OCI-LY7 (cell line): ENCODE measurements around the gene DEGS1. TPM values are rescaled to one million over a fixed set of nuclear protein-coding genes. Genes with fewer than 3 reads are reported as not detected.

Experiments used
- BruUV-seq: library from RNA; stranded (reverse); fragments of 400-500 nt; replicated peaks from 2 replicates; lab custom pipeline; 2021; lab: Mats Ljungman, UMichigan
- CTCF ChIA-PET: fragments of 300-600 bp; sonication (Branson Sonifier 250); formaldehyde crosslinking; loops from one replicate; lab custom pipeline; 2022; ENCODE audit warnings: antibody characterized with exemption; ENCODE audit not compliant: unreplicated experiment; lab: Charles Lee
- POLR2A ChIA-PET: fragments of 300-600 bp; sonication (Branson Sonifier 250); formaldehyde crosslinking; loops from one replicate; lab custom pipeline; 2022; ENCODE audit warnings: antibody characterized with exemption; lab: Charles Lee
- DNase-seq: peaks from one replicate; pipeline ENCODE4 v3.0.0-alpha.2; 2015; ENCODE audit warnings: low spot score
- H2AFZ ChIP-seq: fragments of 200-600 bp; sonication (generic), shearing (Covaris generic); 2 replicates; pipeline ENCODE4 v1.6.1; 2014; ENCODE audit warnings: mild to moderate bottlenecking, antibody characterized with exemption, low read length, moderate library complexity
- H3K27ac ChIP-seq: fragments of 200-600 bp; sonication (generic); 2 replicates; pipeline ENCODE4 v1.5.1; 2014; ENCODE audit warnings: mixed run types, low read depth, mild to moderate bottlenecking, moderate library complexity, low read length, inconsistent platforms; ENCODE audit not compliant: poor library complexity, severe bottlenecking
- H3K36me3 ChIP-seq: fragments of 200-600 bp; sonication (generic); 2 replicates; pipeline ENCODE4 v1.6.1; 2014; ENCODE audit warnings: mild to moderate bottlenecking, antibody characterized with exemption, low read length, moderate library complexity, mixed read lengths; ENCODE audit not compliant: insufficient read depth
- H3K4me1 ChIP-seq: fragments of 200-600 bp; sonication (generic); 2 replicates; pipeline ENCODE4 v1.5.1; 2014; ENCODE audit warnings: mild to moderate bottlenecking, low read length; ENCODE audit not compliant: insufficient read depth, poor library complexity, severe bottlenecking
- H3K4me2 ChIP-seq: fragments of 200-600 bp; sonication (generic); 2 replicates; pipeline ENCODE4 v1.6.1; 2014; ENCODE audit warnings: mild to moderate bottlenecking, low read length
- H3K4me3 ChIP-seq: fragments of 200-600 bp; sonication (generic); 2 replicates; pipeline ENCODE4 v1.5.1; 2014; ENCODE audit warnings: mild to moderate bottlenecking, low read depth, low read length; ENCODE audit not compliant: poor library complexity, severe bottlenecking
- H3K79me2 ChIP-seq: fragments of 200-600 bp; sonication (generic); 2 replicates; pipeline ENCODE4 v1.6.1; 2016; ENCODE audit warnings: low read depth, mild to moderate bottlenecking, low read length, moderate library complexity, mixed read lengths; ENCODE audit not compliant: insufficient read depth
- H3K9me2 ChIP-seq: fragments of 200-600 bp; sonication (generic); 2 replicates; pipeline ENCODE4 v1.6.1; 2016; ENCODE audit warnings: mild to moderate bottlenecking, low read length, mixed read lengths; ENCODE audit not compliant: insufficient read depth
- H3K9me3 ChIP-seq: fragments of 200-600 bp; sonication (generic); 2 replicates; pipeline ENCODE4 v1.6.1; 2014; ENCODE audit warnings: mild to moderate bottlenecking, mixed run types, low read length, mixed read lengths
- H4K20me1 ChIP-seq: fragments of 200-600 bp; sonication (generic); 2 replicates; pipeline ENCODE4 v1.6.1; 2014; ENCODE audit warnings: mild to moderate bottlenecking, antibody characterized with exemption, low read length, moderate library complexity, mixed read lengths; ENCODE audit not compliant: insufficient read depth
- EZH2phosphoT487 ChIP-seq: fragments of 200-600 bp; sonication (generic); IDR thresholded peaks from 2 replicates; pipeline ENCODE4 v1.6.1; 2018; ENCODE audit warnings: low read depth, borderline replicate concordance, mild to moderate bottlenecking, mixed run types, antibody characterized with exemption, low read length, moderate library complexity, mixed read lengths
- intact Hi-C: fragments of 100-400 bp; cut with micrococcal nuclease; formaldehyde crosslinking; loops from one replicate; pipeline ENCODE4 v1.10.0; 2022; ENCODE audit not compliant: unreplicated experiment
- total RNA-seq, 2 experiments: library from RNA; depleted of rRNA in 1 of 2; stranded (reverse); fragments of >200 nt in 1 of 2; shearing (Covaris generic) in 1 of 2; gene quantifications; 2 replicates each; pipeline ENCODE4 v1.2.3, GENCODE V29; 2014 to 2022
- TF ChIP-seq, protein P1 (sequence below): fragments of 200-600 bp; sonication (generic); conservative IDR thresholded peaks from 2 replicates; pipeline ENCODE4 v1.5.1; 2014; ENCODE audit warnings: mild to moderate bottlenecking, antibody characterized with exemption, low read length, moderate library complexity, mixed read lengths

The DEGS1 gene
- total RNA-seq, 2 experiments from 2014 or later = 34.8 to 53.2 TPM

DNA sequence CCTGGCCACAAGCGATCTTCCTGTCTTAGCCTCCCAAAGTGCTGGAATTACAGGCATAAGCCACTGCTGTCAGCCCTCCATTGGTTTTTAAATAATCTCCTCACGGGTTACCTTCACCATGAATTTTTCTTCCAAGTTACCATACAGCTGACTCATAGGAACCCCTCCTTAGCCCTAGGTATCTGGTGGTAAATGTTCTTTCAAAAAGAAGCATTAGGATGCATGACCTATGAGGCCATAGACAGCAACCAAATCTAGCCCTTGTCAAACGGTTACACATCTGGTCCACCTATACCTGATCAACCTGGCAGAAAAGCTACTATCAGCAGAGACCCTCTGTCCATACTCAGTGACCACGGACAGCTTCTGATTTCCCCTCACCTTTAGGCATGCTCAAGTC, 12.7 kb upstream of the DEGS1 start:
- H3K79me2 ChIP-seq = no peaks in the 10 kb centered on the region
- H3K27ac ChIP-seq = no peak overlapping the region
- no peaks in the 10 kb centered on the region for H4K20me1 ChIP-seq
- peaks cover 7% of the 10 kb centered on the region for H3K4me1 ChIP-seq
- no peaks in the 10 kb centered on the region for H3K9me3 ChIP-seq
- no peak for TF ChIP-seq EZH2phosphoT487
- TF ChIP-seq, protein P1, sequence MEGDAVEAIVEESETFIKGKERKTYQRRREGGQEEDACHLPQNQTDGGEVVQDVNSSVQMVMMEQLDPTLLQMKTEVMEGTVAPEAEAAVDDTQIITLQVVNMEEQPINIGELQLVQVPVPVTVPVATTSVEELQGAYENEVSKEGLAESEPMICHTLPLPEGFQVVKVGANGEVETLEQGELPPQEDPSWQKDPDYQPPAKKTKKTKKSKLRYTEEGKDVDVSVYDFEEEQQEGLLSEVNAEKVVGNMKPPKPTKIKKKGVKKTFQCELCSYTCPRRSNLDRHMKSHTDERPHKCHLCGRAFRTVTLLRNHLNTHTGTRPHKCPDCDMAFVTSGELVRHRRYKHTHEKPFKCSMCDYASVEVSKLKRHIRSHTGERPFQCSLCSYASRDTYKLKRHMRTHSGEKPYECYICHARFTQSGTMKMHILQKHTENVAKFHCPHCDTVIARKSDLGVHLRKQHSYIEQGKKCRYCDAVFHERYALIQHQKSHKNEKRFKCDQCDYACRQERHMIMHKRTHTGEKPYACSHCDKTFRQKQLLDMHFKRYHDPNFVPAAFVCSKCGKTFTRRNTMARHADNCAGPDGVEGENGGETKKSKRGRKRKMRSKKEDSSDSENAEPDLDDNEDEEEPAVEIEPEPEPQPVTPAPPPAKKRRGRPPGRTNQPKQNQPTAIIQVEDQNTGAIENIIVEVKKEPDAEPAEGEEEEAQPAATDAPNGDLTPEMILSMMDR = no peak
- no peaks in the 10 kb centered on the region for H3K9me2 ChIP-seq
- POLR2A ChIA-PET = interaction anchor here (0.6 kb wide), 1 partner anchor 149 kb away, joined by 6 read pairs; no protein-coding TSS in a partner anchor
- no TSS peak for BruUV-seq
- H3K4me2 ChIP-seq = no peak overlapping the region
- intact Hi-C loops = no loop called here
- H3K36me3 ChIP-seq = no peaks in the 10 kb centered on the region
- no peak for DNase-seq
- no peak overlapping the region for H2AFZ ChIP-seq
- CTCF ChIA-PET = no interaction called here
- no peak overlapping the region for H3K4me3 ChIP-seq

DNA sequence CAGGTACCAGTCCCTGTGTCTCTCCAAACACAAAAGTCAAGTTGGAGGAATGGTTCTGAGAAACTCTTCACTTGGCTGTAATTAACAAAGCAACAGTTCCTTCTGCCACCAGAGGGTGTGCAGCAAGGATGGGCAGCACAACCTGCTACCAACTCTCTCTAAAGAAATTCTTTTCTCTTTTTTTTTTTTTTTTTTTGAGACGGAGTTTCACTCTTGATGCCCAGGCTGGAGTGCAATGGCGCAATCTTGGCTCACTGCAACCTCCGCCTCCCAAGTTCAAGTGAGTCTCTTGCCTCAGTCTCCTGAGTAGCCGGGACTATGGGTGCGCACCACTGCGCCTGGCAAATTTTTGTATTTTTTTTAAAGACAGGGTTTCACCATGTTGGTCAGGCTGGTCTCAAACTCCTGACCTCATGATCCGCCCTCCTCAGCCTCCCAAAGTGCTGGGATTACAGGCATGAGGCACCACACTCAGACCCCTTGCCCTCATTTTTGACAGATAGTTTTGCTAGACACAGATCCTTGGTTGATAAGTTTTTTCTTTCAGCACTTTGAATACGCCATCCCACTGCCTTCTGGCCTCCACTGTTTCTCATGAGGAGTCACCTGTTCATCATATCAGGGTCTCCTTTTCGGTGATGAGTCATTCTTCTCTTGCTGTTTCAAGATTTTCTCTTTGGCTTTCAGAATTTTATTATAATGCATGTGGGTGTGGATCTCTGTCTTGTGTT, 12.1 kb upstream of the DEGS1 start:
- H3K9me3 ChIP-seq = no peaks in the 10 kb centered on the region
- H3K79me2 ChIP-seq = no peaks in the 10 kb centered on the region
- no peak overlapping the region for H2AFZ ChIP-seq
- no peak overlapping the region for H3K4me3 ChIP-seq
- no peaks in the 10 kb centered on the region for H3K9me2 ChIP-seq
- POLR2A ChIA-PET = interaction anchor here (0.6 to 1.0 kb wide), 3 partner anchors 9 to 1336 kb away, joined by 3 read pairs; no protein-coding TSS in a partner anchor
- H3K4me1 ChIP-seq = peaks cover 7% of the 10 kb centered on the region
- peak; percentile 41 for DNase-seq
- intact Hi-C loops = no loop called here
- no peak overlapping the region for H3K4me2 ChIP-seq
- TF ChIP-seq, protein P1 = peak; percentile 58
- no peak for TF ChIP-seq EZH2phosphoT487
- no peak overlapping the region for H3K27ac ChIP-seq
- BruUV-seq = no TSS peak
- no peaks in the 10 kb centered on the region for H3K36me3 ChIP-seq
- H4K20me1 ChIP-seq = no peaks in the 10 kb centered on the region
- CTCF ChIA-PET = no interaction called here

DNA sequence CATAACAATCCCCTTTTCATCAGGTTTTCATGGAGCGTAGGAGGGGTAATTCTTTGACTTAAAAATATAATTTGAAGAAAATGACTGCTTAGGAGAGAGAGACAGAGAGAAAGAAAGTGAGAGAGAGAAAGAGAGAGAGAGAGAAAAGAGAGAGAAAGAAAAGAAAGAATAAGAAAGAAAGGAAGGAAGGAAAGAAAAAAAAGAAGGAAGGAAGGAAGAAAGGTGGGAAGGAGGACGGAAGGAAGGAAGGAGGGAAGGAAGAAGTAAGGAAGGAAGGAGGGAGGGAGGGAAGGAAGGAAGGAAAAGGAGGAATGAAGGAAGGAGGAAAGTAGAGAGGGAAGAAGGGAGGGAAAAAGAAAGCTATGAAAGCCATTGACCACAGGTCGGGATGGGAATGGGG, 10.8 kb upstream of the DEGS1 start:
- H3K9me3 ChIP-seq = no peaks in the 10 kb centered on the region
- TF ChIP-seq, protein P1 = no peak
- no peak for TF ChIP-seq EZH2phosphoT487
- DNase-seq = no peak
- no peaks in the 10 kb centered on the region for H4K20me1 ChIP-seq
- POLR2A ChIA-PET = interaction anchor here (1.0 to 1.8 kb wide), 2 partner anchors 10 kb away, joined by 3 to 4 read pairs; partner anchors contain the start of gene DEGS1
- no TSS peak for BruUV-seq
- no peak overlapping the region for H2AFZ ChIP-seq
- peaks cover 7% of the 10 kb centered on the region for H3K4me1 ChIP-seq
- no peaks in the 10 kb centered on the region for H3K79me2 ChIP-seq
- no peaks in the 10 kb centered on the region for H3K36me3 ChIP-seq
- no peak overlapping the region for H3K27ac ChIP-seq
- intact Hi-C loops = no loop called here
- no peak overlapping the region for H3K4me3 ChIP-seq
- H3K4me2 ChIP-seq = no peak overlapping the region
- CTCF ChIA-PET = no interaction called here
- no peaks in the 10 kb centered on the region for H3K9me2 ChIP-seq
